ENCODE data around the gene FKBP15. TPM values are rescaled to one million over a fixed set of nuclear protein-coding genes. Genes with fewer than 3 reads are reported as not detected.

Gene FKBP15
- total RNA-seq, 1 experiment from 2014 or later: 20.1 TPM

GRCh38 chr9:113163001-113163400 is 58.1 kb downstream of the FKBP15 start:
- POLR2A ChIA-PET: no interaction called here

DNA sequence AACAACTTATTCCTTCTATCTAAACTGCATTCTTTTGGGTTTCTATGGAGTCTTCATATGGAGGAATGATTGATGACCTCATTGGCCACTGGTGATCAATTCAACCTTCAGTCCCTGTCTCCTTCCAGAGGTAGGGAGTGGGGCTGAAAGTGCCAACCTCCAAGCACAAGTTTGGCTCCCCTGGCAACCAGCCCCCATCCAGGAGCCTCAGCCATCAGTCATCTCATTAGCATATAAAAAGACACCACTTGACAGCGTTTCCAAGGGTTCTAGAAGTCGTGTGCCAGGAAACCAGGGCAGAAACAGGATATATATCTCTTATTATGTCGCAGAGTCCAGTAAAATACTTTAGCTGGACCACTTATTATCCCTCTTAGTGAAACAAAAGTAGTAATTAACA is 60.5 kb downstream of the FKBP15 start:
- CTCF ChIA-PET: no interaction called here
- H3K4me3 ChIP-seq (ENCODE audit: low read depth, low read length): no peak overlapping the region
- H3K27me3 ChIP-seq (replicated peaks; ENCODE audit: control insufficient read depth, insufficient read depth, low read length): no peaks in the 10 kb centered on the region
- no peaks in the 10 kb centered on the region for H3K9me3 Mint-ChIP-seq (ENCODE audit: unreplicated experiment)
- no peaks in the 10 kb centered on the region for H3K9me3 ChIP-seq
- no peak for DNase-seq
- TF ChIP-seq CTCF (IDR thresholded peaks at IDR 0.05; ENCODE audit: insufficient read depth in 1 of 2, low read depth in 1 of 2, low read length in 1 of 2, severe bottlenecking in 1 of 2, unreplicated experiment in 1 of 2): no peak
- no peak overlapping the region for H3K27ac Mint-ChIP-seq (ENCODE audit: unreplicated experiment)
- H3K4me1 ChIP-seq: no peaks in the 10 kb centered on the region
- H3K36me3 Mint-ChIP-seq (ENCODE audit: insufficient read depth, unreplicated experiment): peaks cover 26% of the 10 kb centered on the region
- H3K27me3 Mint-ChIP-seq (ENCODE audit: insufficient read depth, unreplicated experiment): no peaks in the 10 kb centered on the region
- POLR2A ChIA-PET: no interaction called here
- intact Hi-C loops (cut with micrococcal nuclease; ENCODE audit: unreplicated experiment): no loop called here
- no TSS peak for BruUV-seq (replicated peaks)
- H3K4me1 Mint-ChIP-seq (ENCODE audit: low read depth, unreplicated experiment): no peaks in the 10 kb centered on the region
- H3K36me3 ChIP-seq (ENCODE audit: control insufficient read depth, insufficient read depth, low read length): peaks cover 5% of the 10 kb centered on the region
- no peak overlapping the region for H3K4me3 Mint-ChIP-seq (ENCODE audit: unreplicated experiment)

More at GRCh38 chr9:113163001-113163400, 58.1 kb downstream of the FKBP15 start:
- Mint-ChIP-seq H3K4me1 (ENCODE audit: low read depth, unreplicated experiment) (no peaks in the 10 kb centered on the region), H3K4me3 (ENCODE audit: unreplicated experiment) (no peak overlapping the region), H3K27me3 (ENCODE audit: insufficient read depth, unreplicated experiment) (no peaks in the 10 kb centered on the region), H3K36me3 (ENCODE audit: insufficient read depth, unreplicated experiment) (peaks cover 26% of the 10 kb centered on the region), H3K9me3 (ENCODE audit: unreplicated experiment) (no peaks in the 10 kb centered on the region), H3K27ac (ENCODE audit: unreplicated experiment) (no peak overlapping the region)
- no peak for TF ChIP-seq CTCF (IDR thresholded peaks at IDR 0.05; ENCODE audit: insufficient read depth in 1 of 2, low read depth in 1 of 2, low read length in 1 of 2, severe bottlenecking in 1 of 2, unreplicated experiment in 1 of 2)
- Histone ChIP-seq H3K27me3 (replicated peaks; ENCODE audit: control insufficient read depth, insufficient read depth, low read length) (no peaks in the 10 kb centered on the region), H3K4me1 (no peaks in the 10 kb centered on the region), H3K4me3 (ENCODE audit: low read depth, low read length) (no peak overlapping the region), H3K9me3 (no peaks in the 10 kb centered on the region), H3K36me3 (ENCODE audit: control insufficient read depth, insufficient read depth, low read length) (peaks cover 7% of the 10 kb centered on the region)
- no TSS peak for BruUV-seq (replicated peaks)
- CTCF ChIA-PET: no interaction called here
- intact Hi-C loops (cut with micrococcal nuclease; ENCODE audit: unreplicated experiment): no loop called here
- no peak for DNase-seq

GRCh38 chr9:113158446-113158845 is 62.6 kb downstream of the FKBP15 start:
- peaks cover 5% of the 10 kb centered on the region for H3K36me3 ChIP-seq (ENCODE audit: control insufficient read depth, insufficient read depth, low read length)

More at GRCh38 chr9:113158446-113158845, 62.6 kb downstream of the FKBP15 start:
- DNase-seq: no peak
- ChIA-PET CTCF (no interaction called here), POLR2A (no interaction called here)
- peaks cover under 1% of the 10 kb centered on the region for H3K4me1 Mint-ChIP-seq (ENCODE audit: low read depth, unreplicated experiment)
- Histone ChIP-seq H3K9me3 (no peaks in the 10 kb centered on the region), H3K4me3 (ENCODE audit: low read depth, low read length) (no peak overlapping the region), H3K27me3 (replicated peaks; ENCODE audit: control insufficient read depth, insufficient read depth, low read length) (no peaks in the 10 kb centered on the region), H3K4me1 (no peaks in the 10 kb centered on the region)
- intact Hi-C loops (cut with micrococcal nuclease; ENCODE audit: unreplicated experiment): no loop called here
- H3K27ac Mint-ChIP-seq (ENCODE audit: unreplicated experiment): no peak overlapping the region
- TF ChIP-seq CTCF (IDR thresholded peaks at IDR 0.05; ENCODE audit: insufficient read depth in 1 of 2, low read depth in 1 of 2, low read length in 1 of 2, severe bottlenecking in 1 of 2, unreplicated experiment in 1 of 2): no peak
- H3K4me3 Mint-ChIP-seq (ENCODE audit: unreplicated experiment): no peak overlapping the region
- H3K27me3 Mint-ChIP-seq (ENCODE audit: insufficient read depth, unreplicated experiment): no peaks in the 10 kb centered on the region
- no peaks in the 10 kb centered on the region for H3K9me3 Mint-ChIP-seq (ENCODE audit: unreplicated experiment)
- peaks cover 21% of the 10 kb centered on the region for H3K36me3 Mint-ChIP-seq (ENCODE audit: insufficient read depth, unreplicated experiment)
- BruUV-seq (replicated peaks): no TSS peak
